HG02938 (cell line): ENCODE data around the gene GREM1.

ENCODE experiments used
- ATAC-seq: cut with Tn5 transposase; IDR thresholded peaks from one replicate; pipeline ENCODE4 v1.9.1; 2021; ENCODE audit warnings: mild to moderate bottlenecking, moderate library complexity; ENCODE audit not compliant: unreplicated experiment

GREM1 gene

GRCh38 chr15:32729700-32730395 lies 12.0 kb downstream of the GREM1 start:
- no peak for ATAC-seq

GRCh38 chr15:32730677-32731654 lies 13.2 kb downstream of the GREM1 start:
- no peak for ATAC-seq

GRCh38 chr15:32732574-32733157 lies 14.9 kb downstream of the GREM1 start:
- no peak for ATAC-seq

- ATAC-seq: no peak
These were observed 15.5 kb downstream of the GREM1 start for GRCh38 chr15:32733281-32733680.

GRCh38 chr15:32735989-32736700 lies 18.3 kb downstream of the GREM1 start:
- no peak for ATAC-seq

GRCh38 chr15:32736701-32737061 lies 18.9 kb downstream of the GREM1 start:
- ATAC-seq: no peak

GRCh38 chr15:32737304-32737703 lies 19.5 kb downstream of the GREM1 start:
- ATAC-seq: no peak

GRCh38 chr15:32738666-32739065 lies 20.9 kb downstream of the GREM1 start:
- ATAC-seq: no peak

- no peak for ATAC-seq
These were observed 21.8 kb downstream of the GREM1 start for GRCh38 chr15:32739522-32740063.

- no peak for ATAC-seq
These were observed 25.8 kb downstream of the GREM1 start for GRCh38 chr15:32743411-32744140.

GRCh38 chr15:32746116-32746857 lies 28.5 kb downstream of the GREM1 start:
- no peak for ATAC-seq

GRCh38 chr15:32747921-32748342 lies 30.1 kb downstream of the GREM1 start:
- no peak for ATAC-seq

GRCh38 chr15:32750979-32751378 lies 33.2 kb downstream of the GREM1 start:
- no peak for ATAC-seq

- no peak for ATAC-seq
These were observed 39.6 kb downstream of the GREM1 start for GRCh38 chr15:32757426-32757825.

GRCh38 chr15:32763295-32763694 lies 45.5 kb downstream of the GREM1 start:
- ATAC-seq: no peak

- ATAC-seq: no peak
These were observed 47.4 kb downstream of the GREM1 start for GRCh38 chr15:32765236-32765635.

GRCh38 chr15:32766101-32766500 lies 48.3 kb downstream of the GREM1 start:
- ATAC-seq: no peak

- no peak for ATAC-seq
These were observed 49.4 kb downstream of the GREM1 start for GRCh38 chr15:32767236-32767635.

GRCh38 chr15:32774022-32774421 lies 56.2 kb downstream of the GREM1 start:
- ATAC-seq: no peak
